NCI-H446 treated with DMSO at 0.1 percent for 48 hours (cell line): ENCODE measurements around the gene CFAP20DC.
"Not testable (repeated sequence)": the region's sequence is repeated elsewhere in the genome, so short reads cannot be mapped to it uniquely, and the experiment has no call there.

Experiments used
- DNase-seq: peaks from one replicate; lab custom pipeline; 2025; lab: John Stamatoyannopoulos, UW

Gene CFAP20DC

GRCh38 chr3:58868097-58868779, 181.6 kb downstream of the CFAP20DC start:
- DNase-seq = no peak

- no peak for DNase-seq
These were observed 182.2 kb downstream of the CFAP20DC start for GRCh38 chr3:58867621-58868020.

GRCh38 chr3:58866079-58866478, 183.7 kb downstream of the CFAP20DC start:
- no peak for DNase-seq

GRCh38 chr3:58864480-58864879, 185.3 kb downstream of the CFAP20DC start:
- no peak for DNase-seq

GRCh38 chr3:58863206-58863605, 186.6 kb downstream of the CFAP20DC start:
- no peak for DNase-seq

GRCh38 chr3:58861551-58861950, 188.3 kb downstream of the CFAP20DC start:
- DNase-seq = no peak

- DNase-seq = no peak
These were observed 191.7 kb downstream of the CFAP20DC start for GRCh38 chr3:58858126-58858525.

- DNase-seq = no peak
These were observed 192.4 kb downstream of the CFAP20DC start for GRCh38 chr3:58857402-58857801.

GRCh38 chr3:58848826-58849225, 201.0 kb downstream of the CFAP20DC start:
- DNase-seq = no peak

GRCh38 chr3:58842050-58842747, 207.6 kb downstream of the CFAP20DC start:
- not testable (repeated sequence) for DNase-seq

- no peak for DNase-seq
These were observed 208.9 kb downstream of the CFAP20DC start for GRCh38 chr3:58840949-58841348.

- DNase-seq = no peak
These were observed 209.9 kb downstream of the CFAP20DC start for GRCh38 chr3:58839964-58840363.

GRCh38 chr3:58839187-58839586, 210.6 kb downstream of the CFAP20DC start:
- DNase-seq = no peak

- no peak for DNase-seq
These were observed 212.0 kb downstream of the CFAP20DC start for GRCh38 chr3:58837856-58838255.

- no peak for DNase-seq
These were observed 212.5 kb downstream of the CFAP20DC start for GRCh38 chr3:58837141-58837843.

- no peak for DNase-seq
These were observed 214.7 kb downstream of the CFAP20DC start for GRCh38 chr3:58835086-58835485.

- no peak for DNase-seq
These were observed 216.3 kb downstream of the CFAP20DC start for GRCh38 chr3:58833491-58833890.

GRCh38 chr3:58829321-58830000, 220.4 kb downstream of the CFAP20DC start:
- no peak for DNase-seq

GRCh38 chr3:58824777-58825176, 225.0 kb downstream of the CFAP20DC start:
- DNase-seq = no peak

- DNase-seq = no peak
These were observed 225.5 kb downstream of the CFAP20DC start for GRCh38 chr3:58824285-58824684.

GRCh38 chr3:58806551-58807244, 243.1 kb downstream of the CFAP20DC start:
- not testable (repeated sequence) for DNase-seq

- DNase-seq = no peak
These were observed 244.9 kb downstream of the CFAP20DC start for GRCh38 chr3:58804914-58805313.
